PC-3 (cell line): ENCODE measurements around the gene PBX2.

Experiments used
- EZH2 ChIP-seq: fragments of 300-600 bp; sonication (generic); IDR thresholded peaks from one replicate; pipeline ENCODE4 v1.6.1; 2017; ENCODE audit warnings: antibody characterized with exemption, mild to moderate bottlenecking, low read length; ENCODE audit not compliant: unreplicated experiment
- EZH2phosphoT487 ChIP-seq: fragments of 300-600 bp; sonication (generic); IDR thresholded peaks from 2 replicates; pipeline ENCODE4 v1.6.1; 2018; ENCODE audit warnings: mild to moderate bottlenecking, antibody characterized with exemption, low read length, borderline replicate concordance
- TF ChIP-seq, protein P1 (sequence below): fragments of 300-600 bp; sonication (generic); conservative IDR thresholded peaks from 2 replicates; pipeline ENCODE4 v1.5.1; 2017; ENCODE audit warnings: antibody characterized with exemption, low read depth, mild to moderate bottlenecking, low read length

DNA sequence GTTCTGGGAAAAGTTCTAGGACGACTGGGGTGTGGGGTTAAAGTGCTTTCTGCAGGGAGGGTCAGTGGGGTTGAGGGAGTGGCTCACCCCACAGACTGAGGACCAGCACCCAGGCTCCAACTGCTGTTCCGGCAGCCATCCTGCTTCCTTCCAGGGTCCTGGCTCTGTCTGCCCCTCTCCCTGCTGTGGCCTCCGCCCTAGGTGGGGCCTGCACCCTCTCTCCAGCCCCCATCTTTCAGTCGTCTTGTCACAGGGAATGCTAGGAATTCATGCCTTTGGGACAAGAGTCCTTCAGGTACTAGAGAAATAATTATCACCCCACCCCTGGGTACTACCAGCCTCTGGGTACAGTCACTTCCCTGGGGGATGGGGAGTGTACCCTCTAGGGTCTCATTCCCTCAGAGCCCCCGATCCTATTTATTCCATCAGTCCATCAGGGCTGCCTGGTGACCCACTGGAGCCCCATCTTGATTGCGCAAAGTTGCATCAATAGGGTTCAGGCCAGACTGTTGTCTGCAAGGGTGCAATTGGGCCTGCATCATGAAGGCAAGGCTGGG is 5.8 kb downstream of the PBX2 start, which contains the start of gene AGER:
- TF ChIP-seq, protein P1, sequence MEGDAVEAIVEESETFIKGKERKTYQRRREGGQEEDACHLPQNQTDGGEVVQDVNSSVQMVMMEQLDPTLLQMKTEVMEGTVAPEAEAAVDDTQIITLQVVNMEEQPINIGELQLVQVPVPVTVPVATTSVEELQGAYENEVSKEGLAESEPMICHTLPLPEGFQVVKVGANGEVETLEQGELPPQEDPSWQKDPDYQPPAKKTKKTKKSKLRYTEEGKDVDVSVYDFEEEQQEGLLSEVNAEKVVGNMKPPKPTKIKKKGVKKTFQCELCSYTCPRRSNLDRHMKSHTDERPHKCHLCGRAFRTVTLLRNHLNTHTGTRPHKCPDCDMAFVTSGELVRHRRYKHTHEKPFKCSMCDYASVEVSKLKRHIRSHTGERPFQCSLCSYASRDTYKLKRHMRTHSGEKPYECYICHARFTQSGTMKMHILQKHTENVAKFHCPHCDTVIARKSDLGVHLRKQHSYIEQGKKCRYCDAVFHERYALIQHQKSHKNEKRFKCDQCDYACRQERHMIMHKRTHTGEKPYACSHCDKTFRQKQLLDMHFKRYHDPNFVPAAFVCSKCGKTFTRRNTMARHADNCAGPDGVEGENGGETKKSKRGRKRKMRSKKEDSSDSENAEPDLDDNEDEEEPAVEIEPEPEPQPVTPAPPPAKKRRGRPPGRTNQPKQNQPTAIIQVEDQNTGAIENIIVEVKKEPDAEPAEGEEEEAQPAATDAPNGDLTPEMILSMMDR: no peak
- TF ChIP-seq EZH2 (no peak), EZH2phosphoT487 (no peak)
